RPMI8226 (cell line): ENCODE data around the gene MRPL42.
"Not testable (repeated sequence)": the region's sequence is repeated elsewhere in the genome, so short reads cannot be mapped to it uniquely, and the experiment has no call there.

Source experiments
- DNase-seq: peaks from one replicate; pipeline ENCODE4 v3.0.0-alpha.2; 2015

MRPL42 gene

GRCh38 chr12:93550748-93551611, 83.7 kb downstream of the MRPL42 start:
- DNase-seq: no peak

- DNase-seq: no peak
These were observed 85.1 kb downstream of the MRPL42 start for GRCh38 chr12:93552427-93552826.

GRCh38 chr12:93557879-93558278, 90.6 kb downstream of the MRPL42 start:
- DNase-seq: not testable (repeated sequence)

GRCh38 chr12:93558685-93559084, 91.4 kb downstream of the MRPL42 start:
- not testable (repeated sequence) for DNase-seq

GRCh38 chr12:93563807-93564538, 96.7 kb downstream of the MRPL42 start:
- DNase-seq: no peak

- DNase-seq: no peak
These were observed 98.4 kb downstream of the MRPL42 start for GRCh38 chr12:93565760-93566159.
